Endothelial cell of umbilical vein (primary cell): ENCODE measurements around the gene GHRHR. TPM values are rescaled to one million over a fixed set of nuclear protein-coding genes. Genes with fewer than 3 reads are reported as not detected.

Source experiments
- BruUV-seq: library from RNA; stranded (reverse); fragments of 400-500 nt; replicated peaks from 2 replicates; lab custom pipeline; 2021; lab: Mats Ljungman, UMichigan
- CTCF ChIA-PET: fragments of 300-600, 350-600 bp; sonication (Branson Sonifier 250); formaldehyde crosslinking; loops from one replicate; lab custom pipeline; 2021; ENCODE audit warnings: antibody characterized with exemption, inconsistent platforms; lab: Charles Lee
- POLR2A ChIA-PET: fragments of 300-600, 350-600 bp; sonication (Branson Sonifier 250); formaldehyde crosslinking; loops from one replicate; lab custom pipeline; 2021; ENCODE audit warnings: antibody characterized with exemption, inconsistent platforms; lab: Charles Lee
- DNase-seq: peaks from one replicate; pipeline ENCODE4 v3.0.0-alpha.2; 2011; ENCODE audit warnings: low read depth, low spot score
- FAIRE-seq: peaks from 2 replicates; lab custom pipeline; 2011; peaks lifted over from hg19 to GRCh38; lab: Jason Lieb, UNC
- H2AFZ ChIP-seq: 2 replicates; pipeline ENCODE4 v1.6.0; 2012; ENCODE audit warnings: low read depth, low read length, control low read depth, inconsistent platforms
- H3K27ac ChIP-seq: 2 replicates; pipeline ENCODE4 v1.5.1; 2011; ENCODE audit warnings: low read depth, mild to moderate bottlenecking, control low read depth, low read length, moderate library complexity; ENCODE audit not compliant: insufficient read depth
- H3K27me3 ChIP-seq, 2 experiments: 2 replicates each; pipeline versions ENCODE4 v1.6.0 to v1.6.1; 2011; ENCODE audit warnings: low read length in 2 of 2, mixed read lengths in 1 of 2; ENCODE audit not compliant: control insufficient read depth in 2 of 2, insufficient read depth in 2 of 2
- H3K36me3 ChIP-seq, 2 experiments: 2 replicates in 1 of 2; 3 replicates in 1 of 2; pipeline ENCODE4 v1.5.1; 2011; ENCODE audit warnings: low read length in 2 of 2, mild to moderate bottlenecking in 1 of 2, moderate library complexity in 1 of 2; ENCODE audit not compliant: control insufficient read depth in 2 of 2, insufficient read depth in 2 of 2; ENCODE audit errors: extremely low read depth in 1 of 2
- H3K4me1 ChIP-seq: 3 replicates; pipeline ENCODE4 v1.5.1; 2011; ENCODE audit warnings: mild to moderate bottlenecking, low read length; ENCODE audit not compliant: control insufficient read depth, insufficient read depth; ENCODE audit errors: extremely low read depth
- H3K4me2 ChIP-seq: 2 replicates; pipeline ENCODE4 v1.6.1; 2011; ENCODE audit warnings: low read length, control low read depth, mixed read lengths; ENCODE audit not compliant: insufficient read depth
- H3K4me3 ChIP-seq, 3 experiments: fragments of 200-600 bp in 1 of 3; sonication (generic), shearing (Covaris generic) in 1 of 3; replicated peaks in 1 of 3; 2 replicates each; pipeline ENCODE4 v1.5.1; 2011 to 2016; ENCODE audit warnings: control low read depth in 3 of 3, low read length in 3 of 3, mild to moderate bottlenecking in 2 of 3, inconsistent platforms in 1 of 3, low read depth in 1 of 3, moderate library complexity in 1 of 3; ENCODE audit not compliant: insufficient read depth in 1 of 3
- H3K79me2 ChIP-seq: 2 replicates; pipeline ENCODE4 v1.6.0; 2012; ENCODE audit warnings: low read length, inconsistent platforms; ENCODE audit not compliant: control insufficient read depth, insufficient read depth
- H3K9ac ChIP-seq: replicated peaks from 2 replicates; pipeline ENCODE3; 2011; ENCODE audit warnings: low read length, control low read depth; ENCODE audit not compliant: insufficient read depth; ENCODE audit errors: extremely low read depth
- H3K9me1 ChIP-seq: replicated peaks from 3 replicates; pipeline ENCODE4 v1.6.0; 2011; ENCODE audit warnings: mild to moderate bottlenecking, low read length; ENCODE audit not compliant: control insufficient read depth, insufficient read depth; ENCODE audit errors: extremely low read depth
- H3K9me3 ChIP-seq: replicated peaks from 2 replicates; pipeline ENCODE4 v1.5.1; 2012; ENCODE audit warnings: low read length, inconsistent platforms; ENCODE audit not compliant: control insufficient read depth, insufficient read depth
- H4K20me1 ChIP-seq: replicated peaks from 2 replicates; pipeline ENCODE3; 2011; ENCODE audit warnings: mild to moderate bottlenecking, low read length; ENCODE audit not compliant: control insufficient read depth, insufficient read depth; ENCODE audit errors: extremely low read depth
- CTCF ChIP-seq, 2 donors: IDR thresholded peaks; 1 replicate in 1 of 2; 2 replicates in 1 of 2; pipeline ENCODE4 v1.5.1; 2011; ENCODE audit warnings: low read length in 2 of 2, mild to moderate bottlenecking in 2 of 2, moderate library complexity in 2 of 2, control low read depth in 1 of 2, inconsistent platforms in 1 of 2, low read depth in 1 of 2; ENCODE audit not compliant: insufficient read depth in 1 of 2; ENCODE audit errors: extremely low read depth in 1 of 2
- EZH2 ChIP-seq: IDR thresholded peaks from 2 replicates; pipeline ENCODE4 v1.6.1; 2012; ENCODE audit warnings: borderline replicate concordance, low read depth, mild to moderate bottlenecking, moderate library complexity, low read length, inconsistent platforms; ENCODE audit not compliant: severe bottlenecking
- FOS ChIP-seq: IDR thresholded peaks from 2 replicates; pipeline ENCODE4 v1.6.1; 2011; ENCODE audit warnings: mild to moderate bottlenecking, low read length, moderate library complexity, borderline replicate concordance; ENCODE audit not compliant: insufficient read depth
- GATA2 ChIP-seq: IDR thresholded peaks from 2 replicates; pipeline ENCODE4 v1.7.0; 2011; ENCODE audit warnings: low read depth, mild to moderate bottlenecking, moderate library complexity, mixed read lengths, low read length; ENCODE audit not compliant: insufficient read length, insufficient read depth
- MAX ChIP-seq: IDR thresholded peaks from 2 replicates; pipeline ENCODE4 v1.6.1; 2011; ENCODE audit not compliant: insufficient read depth, insufficient read length
- MYC ChIP-seq: IDR thresholded peaks from one replicate; pipeline ENCODE4 v1.6.1; 2011; ENCODE audit warnings: mild to moderate bottlenecking, low read depth, low read length
- POLR2A ChIP-seq: IDR thresholded peaks from 2 replicates; pipeline ENCODE4 v1.6.1; 2012; ENCODE audit warnings: low read depth, mild to moderate bottlenecking, control low read depth, low read length
- POLR2AphosphoS5 ChIP-seq: IDR thresholded peaks from 2 replicates; pipeline ENCODE4 v1.6.1; 2012; ENCODE audit warnings: low read depth, mild to moderate bottlenecking, control low read depth, low read length, moderate library complexity; ENCODE audit not compliant: insufficient read depth
- dilution Hi-C: fragments of 300-500 bp; cut with MboI; formaldehyde crosslinking; loops from one replicate; pipeline ENCODE4 v1.15.0; 2019; ENCODE audit warnings: low sequenced_read_pairs; ENCODE audit not compliant: extremely low pct_ligation_motif_present
- intact Hi-C: fragments of 100-400 bp; cut with micrococcal nuclease; formaldehyde crosslinking; loops from one replicate; pipeline ENCODE4 v1.10.0; 2022
- polyA plus RNA-seq, 4 experiments: library from polyadenylated mRNA; depleted of rRNA in 3 of 4; stranded (reverse) in 3 of 4; unstranded in 1 of 4; fragments of >200 nt; gene quantifications; 2 replicates each; pipeline versions ENCODE4 v1.2.1 to v1.2.3, GENCODE V29; 2011 to 2012; ENCODE audit warnings: missing spikeins in 1 of 4
- total RNA-seq: library from RNA; stranded (reverse); gene quantifications from 2 replicates; pipeline ENCODE4 v1.2.3, GENCODE V29; 2021

The GHRHR gene
- total and polyA plus RNA-seq, 2 donors (not counting 3 experiments of a cell fraction or from before 2014, with no cell fraction given): not detected

GRCh38 chr7:31006857-31007256 is 43.1 kb downstream of the GHRHR start:
- no TSS peak for BruUV-seq

GRCh38 chr7:31007634-31008033 is 43.9 kb downstream of the GHRHR start:
- Histone ChIP-seq H3K36me3 (no peaks in the 10 kb centered on the region), H3K9me1 (no peaks in the 10 kb centered on the region), H3K9me3 (no peaks in the 10 kb centered on the region), H2AFZ (no peak overlapping the region), H3K27ac (no peak overlapping the region), H3K9ac (no peak overlapping the region), H3K27me3 (peaks cover 3 to 14% of the 10 kb centered on the region in 2 experiments), H3K79me2 (no peaks in the 10 kb centered on the region), H4K20me1 (no peaks in the 10 kb centered on the region), H3K4me1 (no peaks in the 10 kb centered on the region), H3K4me2 (no peak overlapping the region), H3K4me3 (no peak overlapping the region)
- DNase-seq (no peak), FAIRE-seq (no peak)
- BruUV-seq: no TSS peak
- ChIA-PET POLR2A (no interaction called here), CTCF (interaction anchor here (1.3 kb wide), 1 partner anchor 115 kb away, joined by 4 read pairs; no protein-coding TSS in a partner anchor)
- intact Hi-C loops: no loop called here
- dilution Hi-C loops: no loop called here
- TF ChIP-seq FOS (no peak), GATA2 (no peak), MAX (no peak), POLR2AphosphoS5 (no peak), EZH2 (no peak), CTCF (IDR thresholded peaks at IDR 0.05; ENCODE audit: extremely low read depth in 1 of 2, insufficient read depth in 1 of 2, low read depth in 1 of 2, low read length in 2 of 2) (no peak), MYC (no peak)

More at GRCh38 chr7:31006857-31007256, 43.1 kb downstream of the GHRHR start:
- dilution Hi-C loops (no loop called here), intact Hi-C loops (no loop called here)
- peaks cover 3 to 14% of the 10 kb centered on the region in 2 experiments for H3K27me3 ChIP-seq
- H3K4me2 ChIP-seq: no peak overlapping the region
- H2AFZ ChIP-seq: no peak overlapping the region
- H3K9ac ChIP-seq: no peak overlapping the region
- no peak overlapping the region for H3K4me3 ChIP-seq
- DNase-seq (no peak), FAIRE-seq (no peak)
- no peaks in the 10 kb centered on the region for H3K9me1 ChIP-seq
- TF ChIP-seq MYC (no peak), EZH2 (no peak), GATA2 (no peak), POLR2A (no peak)
- no peaks in the 10 kb centered on the region for H4K20me1 ChIP-seq
- CTCF ChIA-PET: interaction anchor here (1.3 kb wide), 1 partner anchor 116 kb away, joined by 4 read pairs; no protein-coding TSS in a partner anchor
- no peaks in the 10 kb centered on the region for H3K9me3 ChIP-seq
- H3K36me3 ChIP-seq: no peaks in the 10 kb centered on the region
- no peak overlapping the region for H3K27ac ChIP-seq
- POLR2A ChIA-PET: no interaction called here
- H3K79me2 ChIP-seq: no peaks in the 10 kb centered on the region
- H3K4me1 ChIP-seq: no peaks in the 10 kb centered on the region
